Stimulated activated CD8-positive, alpha-beta memory T cell treated with anti-CD3 and anti-CD28 coated beads, Interleukin-4, amount 100 ng/mL, for 1 hour (primary cell): ENCODE data around the gene ARPC2.
A peak's percentile ranks its signal among the peaks of the same experiment; 100 is the strongest.

Source experiments
- DNase-seq, 2 donors: peaks; one replicate each; pipeline ENCODE4 v3.0.0-alpha.2; 2020; ENCODE audit warnings: low read depth in 2 of 2, low spot score in 1 of 2

The ARPC2 gene

DNA sequence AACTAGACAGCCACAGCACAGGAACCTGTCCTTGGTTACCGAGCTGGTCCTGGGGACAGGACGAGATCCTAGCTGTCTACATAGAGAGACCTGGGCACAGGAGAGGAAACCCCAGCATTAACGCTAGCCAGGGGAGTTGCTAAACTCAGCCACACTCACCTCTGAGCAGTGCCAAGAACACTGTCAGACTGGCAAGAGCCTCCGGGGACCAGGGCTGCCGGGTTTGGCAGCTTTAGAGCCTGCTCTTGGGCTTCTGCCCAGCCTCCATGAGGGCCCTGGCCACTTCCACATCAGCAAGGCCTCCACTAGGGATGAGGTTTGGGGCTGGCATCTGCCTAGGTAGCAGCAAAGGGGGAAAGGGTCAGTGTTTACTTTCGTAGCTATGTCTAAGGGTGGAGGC, 68.6 kb downstream of the ARPC2 start:
- no peak for DNase-seq

- peak; percentile 46 to 67 for DNase-seq
These were observed 69.8 kb downstream of the ARPC2 start for GRCh38 chr2:218286570-218287459.

GRCh38 chr2:218289639-218290315, 72.8 kb downstream of the ARPC2 start:
- DNase-seq: no peak

DNA sequence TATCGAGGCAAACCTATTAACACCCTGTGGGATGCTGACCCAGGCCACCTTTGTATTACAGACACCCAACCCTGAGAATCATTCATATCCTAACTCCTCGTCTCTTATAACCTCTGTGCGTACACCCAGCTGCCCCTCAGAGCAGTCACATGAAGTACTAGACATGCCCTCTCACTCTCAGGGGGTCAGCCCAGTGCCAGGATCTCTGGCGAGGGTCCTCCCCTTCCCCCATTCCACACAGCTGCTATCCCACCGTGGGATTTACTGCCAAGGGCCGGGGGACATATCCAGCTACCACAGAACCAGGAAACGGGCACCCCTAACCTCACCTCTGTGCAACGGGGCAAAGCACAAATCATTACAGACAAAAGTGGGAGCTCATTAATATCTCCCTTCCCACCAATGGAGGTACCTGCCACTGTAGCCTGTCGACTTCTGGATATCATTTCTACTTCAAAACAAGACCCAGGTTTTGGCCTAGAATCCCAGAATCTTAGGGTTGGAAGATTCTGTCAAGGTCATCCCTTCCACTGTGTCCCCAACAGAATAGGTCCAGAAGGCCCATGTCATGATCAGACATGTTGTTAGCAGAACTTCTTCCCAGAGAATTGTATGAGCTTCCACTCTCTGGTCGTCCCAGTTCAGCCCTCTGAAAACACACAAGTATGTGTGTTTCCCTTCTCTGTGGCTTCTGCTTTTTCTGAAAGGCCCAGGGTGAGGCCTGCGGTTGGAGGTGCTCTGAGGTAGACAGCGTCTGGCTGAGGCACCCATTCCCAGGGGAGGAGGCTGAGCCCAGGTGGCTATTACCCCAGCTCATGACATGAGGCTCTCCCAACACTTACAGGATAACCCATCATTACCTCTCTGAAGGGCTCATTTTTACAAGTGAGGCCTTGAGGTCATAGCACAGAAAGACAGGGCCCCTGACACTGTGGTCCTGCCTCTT, 73.6 kb downstream of the ARPC2 start:
- DNase-seq: no peak

- DNase-seq: no peak
These were observed 74.5 kb downstream of the ARPC2 start for GRCh38 chr2:218291318-218292047.

DNA sequence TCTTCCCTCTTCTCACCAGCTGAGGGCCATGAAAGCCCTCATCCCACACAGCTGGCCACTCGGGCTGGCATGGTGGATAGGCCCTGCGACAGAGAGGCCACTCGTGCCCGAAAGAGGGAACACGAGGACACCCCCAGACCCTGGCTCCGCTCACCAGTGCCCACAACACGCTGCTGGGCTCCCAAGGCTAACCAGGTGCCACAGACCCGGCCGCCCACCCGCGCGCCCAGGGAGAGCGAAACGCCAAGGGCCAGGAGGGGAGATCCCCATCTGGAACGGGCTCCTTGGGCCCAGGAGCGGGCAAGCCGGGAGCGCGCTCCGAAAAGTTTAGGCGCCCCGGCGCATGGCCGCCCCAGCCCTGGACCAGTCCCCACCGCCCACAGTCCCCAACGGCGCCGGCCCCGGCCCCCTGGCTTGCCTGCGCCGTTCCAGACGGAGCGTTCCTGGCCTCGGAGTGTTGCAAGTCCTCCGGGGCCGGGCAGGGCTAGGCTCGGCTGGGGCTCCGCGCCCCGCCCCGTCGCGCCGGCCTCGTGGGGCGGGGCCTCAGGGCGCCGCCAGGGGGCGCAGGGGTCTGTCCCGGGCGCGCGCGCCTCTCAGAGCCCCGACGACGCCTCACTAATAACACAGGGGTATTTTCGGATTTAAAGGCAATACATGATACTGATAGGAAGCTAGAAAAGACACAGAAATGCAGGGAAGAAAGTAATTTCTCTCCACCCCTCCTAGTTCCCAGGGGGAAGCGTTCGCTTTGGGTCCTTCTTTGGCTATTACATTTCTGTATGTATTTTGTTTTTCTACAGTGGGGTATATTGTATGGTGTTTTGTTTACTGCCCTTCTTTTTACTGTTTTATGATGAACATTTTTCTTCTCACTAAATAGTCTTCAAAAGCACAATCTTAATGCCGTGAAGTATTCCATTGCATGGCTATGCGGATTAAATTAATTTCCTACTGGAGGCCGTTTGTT, 75.3 kb downstream of the ARPC2 start, which contains the start of gene TMBIM1:
Gene TMBIM1, minus strand, starts transcription at position 456 of the 967 bp plus-strand sequence. CDS start 10,362 bp downstream, outside the sequence.
- peak; percentile 44 to 59 for DNase-seq

DNA sequence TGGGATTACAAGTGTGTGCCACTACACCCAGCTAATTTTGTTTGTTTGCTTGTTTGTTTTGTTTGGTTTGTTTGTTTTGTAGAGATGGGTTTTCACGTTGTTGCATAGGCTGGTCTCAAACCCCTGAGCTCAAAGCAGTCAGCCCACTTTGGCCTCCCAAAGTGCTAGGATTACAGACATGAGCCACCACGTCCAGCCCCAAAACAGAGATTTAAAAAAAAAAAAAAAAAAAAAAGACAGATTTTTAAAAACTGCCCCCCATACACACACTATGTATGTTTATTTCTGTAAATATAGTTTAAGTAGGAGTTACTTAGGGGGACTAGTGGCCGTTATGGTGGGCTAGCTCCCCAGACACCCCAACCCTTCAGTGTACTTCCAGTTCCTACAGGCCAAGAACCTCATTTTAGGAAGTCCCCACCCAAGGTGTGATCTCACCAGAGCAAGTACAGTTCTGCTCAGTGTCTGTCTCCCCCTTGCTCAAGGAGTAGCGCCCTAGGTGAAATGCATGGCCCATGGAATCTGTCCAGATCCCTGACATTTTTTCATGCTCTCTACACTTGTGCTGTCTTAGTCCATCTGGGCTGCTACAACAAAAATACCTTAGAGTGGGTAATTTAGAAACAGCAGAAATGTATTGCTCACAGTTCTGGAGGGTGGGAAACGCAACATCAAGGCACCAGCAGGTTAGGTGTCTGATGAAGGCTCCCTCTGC, 76.9 kb downstream of the ARPC2 start:
- no peak for DNase-seq

- DNase-seq: no peak
These were observed 77.5 kb downstream of the ARPC2 start for GRCh38 chr2:218294430-218295022.

DNA sequence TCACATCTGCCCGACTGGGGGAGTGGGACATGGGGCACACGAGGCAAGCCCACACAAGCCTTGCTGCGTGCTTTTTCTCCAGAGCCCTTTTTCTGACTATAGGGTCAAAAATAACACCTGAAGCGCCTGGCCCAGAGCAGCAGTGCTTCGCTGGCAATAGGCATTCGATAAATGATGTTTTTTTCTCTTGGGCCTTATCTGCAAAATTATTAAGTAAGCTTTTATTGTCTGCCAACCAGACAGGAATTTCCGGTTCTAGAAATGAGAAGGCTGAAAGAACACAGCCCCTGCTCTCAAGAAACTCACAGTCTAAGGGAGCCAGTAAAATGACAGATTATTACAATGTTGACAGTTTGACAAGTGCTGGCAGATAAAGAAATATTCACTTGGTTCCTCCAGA, 78.0 kb downstream of the ARPC2 start:
- DNase-seq: no peak

GRCh38 chr2:218296200-218296599, 79.2 kb downstream of the ARPC2 start:
- no peak for DNase-seq

GRCh38 chr2:218296847-218297246, 79.9 kb downstream of the ARPC2 start:
- DNase-seq: no peak

- no peak for DNase-seq
These were observed 81.4 kb downstream of the ARPC2 start for GRCh38 chr2:218298314-218298875.

DNA sequence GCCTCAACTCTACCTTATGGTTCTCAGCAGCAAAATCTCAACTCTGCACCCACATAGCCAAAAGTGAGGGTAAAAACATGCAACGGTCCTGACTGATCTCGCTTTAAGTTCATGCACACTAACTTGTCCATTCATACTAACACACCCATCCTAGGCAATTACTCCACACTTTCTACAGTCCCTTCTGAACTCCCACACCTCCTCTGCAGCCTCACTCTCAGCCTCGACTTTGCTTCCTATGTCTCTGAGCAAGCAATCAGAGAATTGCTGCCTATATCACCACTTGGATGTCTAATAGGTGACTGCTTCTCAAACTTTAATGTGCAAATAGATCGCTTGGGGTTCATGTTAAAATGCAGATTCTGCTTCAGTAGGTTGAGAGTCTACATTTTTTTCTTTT, 83.2 kb downstream of the ARPC2 start:
- DNase-seq: no peak

GRCh38 chr2:218301176-218301819, 84.3 kb downstream of the ARPC2 start:
- peak; percentile 73 to 78 for DNase-seq
